Prostate gland (tissue), 2 donors: ENCODE data around the gene GCNA.

ENCODE experiments used
- CTCF ChIP-seq, 4 experiments: fragments of 200-600 bp in 2 of 4; fragments of 450-650 bp in 2 of 4; sonication (generic) in 2 of 4; IDR thresholded peaks; 1 replicate in 3 of 4; 2 replicates in 1 of 4; pipeline ENCODE4 v1.5.1; 2016 to 2019; ENCODE audit warnings: antibody characterized with exemption in 4 of 4, mild to moderate bottlenecking in 2 of 4, moderate library complexity in 2 of 4
- POLR2AphosphoS5 ChIP-seq: sonication (generic); formaldehyde crosslinking; IDR thresholded peaks from one replicate; pipeline ENCODE4 v1.6.1; 2017; ENCODE audit warnings: antibody characterized with exemption

GRCh38 chrX:71556036-71556435 is 22.2 kb upstream of the GCNA start:
- TF ChIP-seq CTCF (IDR thresholded peaks at IDR 0.05) (no peak), POLR2AphosphoS5 (no peak)
